HepG2 (cell line): Measurements from ENCODE around the gene ISG20L2.

Source experiments
- CCDC6 ChIP-seq: sonication (generic); formaldehyde crosslinking; IDR thresholded peaks from 2 replicates; pipeline ENCODE4 v1.8.1; 2022; ENCODE audit warnings: mild to moderate bottlenecking, missing genetic modification reagents, moderate library complexity
- CHD2 ChIP-seq: IDR thresholded peaks from 2 replicates; pipeline ENCODE4 v1.6.1; 2011; ENCODE audit warnings: low read depth, low read length, improper control_type of control experiment
- FUBP1 ChIP-seq: sonication (generic); formaldehyde crosslinking; IDR thresholded peaks from 2 replicates; pipeline ENCODE4 v1.5.1; 2020; ENCODE audit warnings: missing genetic modification reagents, mild to moderate bottlenecking, borderline replicate concordance
- HNRNPUL1 ChIP-seq: fragments of 200-400 bp; formaldehyde crosslinking; IDR thresholded peaks from 2 replicates; pipeline ENCODE4 v1.6.1; 2017; ENCODE audit warnings: low read depth, mild to moderate bottlenecking, low read length, moderate library complexity

GRCh38 chr1:156749419-156750118 lies 21.0 kb upstream of the ISG20L2 start:
- TF ChIP-seq FUBP1 (CRISPR knock-in tag) (no peak), CHD2 (no peak), CCDC6 (CRISPR knock-in tag) (no peak), HNRNPUL1 (no peak)
